ENCODE data around the gene LAMTOR4.

GRCh38 chr7:100147278-100147677 is 1.4 kb upstream of the LAMTOR4 start:
- TF ChIP-seq CTCF (IDR thresholded peaks at IDR 0.05; ENCODE audit: low read depth, low read length, poor library complexity, severe bottlenecking) (no peak), EZH2phosphoT487 (IDR thresholded peaks at IDR 0.05; ENCODE audit: borderline replicate concordance, low read length) (no peak)
